ENCODE data around the gene G6PD. TPM values are rescaled to one million over a fixed set of nuclear protein-coding genes. Genes with fewer than 3 reads are reported as not detected.
"Not testable (repeated sequence)": the region's sequence is repeated elsewhere in the genome, so short reads cannot be mapped to it uniquely, and the experiment has no call there.

Gene G6PD
- total RNA-seq, 1 experiment from 2014 or later: 52.7 TPM

- not testable (repeated sequence) for H3K9me3 ChIP-seq (replicated peaks); H3K4me1 ChIP-seq (replicated peaks); H3K27me3 ChIP-seq (replicated peaks); DNase-seq (ENCODE audit: low read depth in 1 of 2, low spot score in 2 of 2); H3K27ac ChIP-seq; H3K4me3 ChIP-seq
- peaks cover 15% of the 10 kb centered on the region for H3K36me3 ChIP-seq
These were observed 11.5 kb upstream of the G6PD start for GRCh38 chrX:154558060-154558690.

GRCh38 chrX:154552112-154552806, 5.6 kb upstream of the G6PD start:
- not testable (repeated sequence) for H3K27me3 ChIP-seq (replicated peaks); H3K4me3 ChIP-seq; H3K9me3 ChIP-seq (replicated peaks); H3K27ac ChIP-seq; DNase-seq (ENCODE audit: low read depth in 1 of 2, low spot score in 2 of 2)
- peaks cover 19% of the 10 kb centered on the region for H3K4me1 ChIP-seq (replicated peaks)
- H3K36me3 ChIP-seq: peaks cover 22% of the 10 kb centered on the region

DNA sequence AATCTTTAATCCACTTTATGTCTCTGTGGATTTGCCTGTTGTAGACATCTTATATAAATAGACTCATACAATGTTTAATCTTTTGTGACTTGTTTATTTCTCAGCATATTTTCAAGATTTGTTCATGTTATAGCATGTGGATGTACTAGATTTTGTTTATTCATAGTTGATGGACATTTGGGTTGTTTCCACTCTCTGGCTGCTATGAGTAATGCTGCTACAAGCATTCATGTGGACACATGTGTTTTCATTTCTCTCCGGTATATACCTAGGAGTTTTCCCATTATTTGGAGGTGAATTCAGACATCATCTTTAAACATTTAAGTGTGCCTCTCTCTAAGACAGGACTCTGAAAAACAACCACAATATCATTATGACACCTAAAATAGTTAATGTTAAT, 3.1 kb upstream of the G6PD start:
- Histone ChIP-seq H3K27ac (no peak overlapping the region), H3K27me3 (replicated peaks) (no peaks in the 10 kb centered on the region), H3K4me3 (no peak overlapping the region), H3K9me3 (replicated peaks) (no peaks in the 10 kb centered on the region), H3K36me3 (peaks cover 29% of the 10 kb centered on the region), H3K4me1 (replicated peaks) (peaks cover 24% of the 10 kb centered on the region)
- peak in 1 of 2 experiments; percentile 32 for DNase-seq (ENCODE audit: low read depth in 1 of 2, low spot score in 2 of 2)

DNA sequence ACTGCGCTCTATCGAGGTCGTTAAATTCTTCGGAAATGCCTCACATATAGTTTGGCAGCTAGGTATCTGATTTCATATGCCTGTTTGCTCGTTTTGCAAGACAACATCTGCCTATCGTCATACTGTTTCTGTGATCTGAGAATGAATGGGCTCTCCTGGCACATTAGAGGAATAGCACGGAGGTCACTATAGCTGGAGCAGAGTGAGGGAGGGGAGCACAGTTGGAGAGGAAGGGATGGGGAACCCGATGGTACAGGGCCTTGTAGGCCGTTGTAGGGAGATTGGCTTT, 1.3 kb upstream of the G6PD start:
- peak overlapping the region; percentile 83 for H3K4me3 ChIP-seq
- DNase-seq (ENCODE audit: low read depth in 1 of 2, low spot score in 2 of 2): no peak

DNA sequence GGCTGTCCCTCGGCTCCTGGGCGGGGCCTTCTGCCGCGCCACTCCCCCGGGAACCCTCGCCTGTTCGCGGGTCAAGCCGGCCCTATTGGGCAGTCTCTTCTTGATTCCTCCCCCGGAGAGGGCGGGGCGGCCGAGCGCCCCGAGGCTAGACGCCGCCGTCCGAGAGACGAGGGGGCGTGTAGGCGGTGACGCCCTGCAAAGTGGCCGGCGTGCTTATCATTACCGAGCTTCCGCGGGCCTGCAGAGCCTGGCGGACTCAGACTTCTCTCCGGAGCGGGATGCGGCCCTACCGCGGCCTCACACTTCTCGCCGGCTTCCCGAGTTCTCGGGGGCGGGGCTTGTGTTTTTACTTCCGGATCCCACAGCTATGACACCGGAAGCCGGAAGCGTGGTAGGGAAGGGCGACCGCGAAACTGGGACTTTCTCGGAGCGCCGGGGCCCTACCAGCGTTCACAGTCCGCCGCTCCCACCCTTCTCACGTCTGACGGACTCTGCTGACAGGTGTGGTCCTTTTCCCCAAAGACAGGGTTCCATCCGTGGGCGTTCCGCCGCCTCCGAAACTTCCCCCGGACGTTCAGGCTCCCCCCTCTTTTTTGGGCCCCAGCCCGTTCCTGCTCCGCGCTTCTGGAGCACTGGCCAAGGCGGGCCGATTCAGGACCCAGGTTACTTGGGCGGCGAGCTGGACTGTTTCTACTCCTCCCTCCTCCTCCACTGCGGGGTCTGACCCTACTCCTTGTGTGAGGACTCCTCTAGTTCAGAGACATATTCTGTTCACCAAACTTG, 790 bp upstream of the G6PD start, which contains the start of gene IKBKG:
Gene IKBKG (plus strand): TSS at position 376 of the 783 bp plus-strand sequence. CDS start 4,383 bp downstream, outside the sequence.
- Histone ChIP-seq H3K4me1 (replicated peaks) (peaks cover 34% of the 10 kb centered on the region), H3K36me3 (peaks cover 28% of the 10 kb centered on the region), H3K27me3 (replicated peaks) (no peaks in the 10 kb centered on the region), H3K27ac (peak within 1 kb of the TSS; percentile 79), H3K4me3 (peak within 1 kb of the TSS; percentile 83), H3K9me3 (replicated peaks) (no peaks in the 10 kb centered on the region)
- DNase-seq (ENCODE audit: low read depth in 1 of 2, low spot score in 2 of 2): peak; percentile 91 to 96

More for the DNA sequence above, 1.3 kb upstream of the G6PD start:
- H3K27me3 ChIP-seq (replicated peaks): no peaks in the 10 kb centered on the region
- peak overlapping the region; percentile 79 for H3K27ac ChIP-seq
- H3K4me1 ChIP-seq (replicated peaks): peaks cover 29% of the 10 kb centered on the region
- peaks cover 24% of the 10 kb centered on the region for H3K36me3 ChIP-seq
- no peaks in the 10 kb centered on the region for H3K9me3 ChIP-seq (replicated peaks)

DNA sequence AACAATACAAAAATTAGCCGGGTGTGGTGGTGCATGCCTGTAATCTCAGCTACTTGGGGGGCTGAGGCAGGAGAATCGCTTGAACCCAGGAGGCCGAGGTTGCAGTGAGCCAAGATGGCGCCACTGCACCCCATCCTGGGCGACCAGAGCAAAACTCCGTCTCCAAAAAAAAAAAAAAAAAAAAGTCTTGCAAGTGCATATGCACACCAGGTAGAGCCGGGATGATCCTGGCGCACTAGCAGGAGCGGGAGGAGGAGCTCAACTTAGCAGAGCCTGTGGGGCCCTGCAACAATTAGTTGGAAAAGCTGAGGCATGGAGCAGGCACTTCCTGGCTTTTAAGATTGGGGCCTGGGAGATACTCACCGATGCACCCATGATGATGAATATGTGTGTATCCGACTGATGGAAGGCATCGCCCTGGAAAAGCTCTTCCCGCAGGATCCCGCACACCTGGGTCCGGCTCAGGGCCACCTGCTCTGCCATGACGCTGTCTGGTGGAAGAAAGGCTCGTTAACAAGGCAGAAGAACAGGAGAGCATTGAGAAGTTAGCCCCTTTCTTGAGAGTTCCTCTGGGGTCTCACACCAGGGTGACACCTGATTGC, 872 bp downstream of the G6PD start:
- peak overlapping the region; percentile 83; the same call in 1 of the 2 replicates for H3K4me3 ChIP-seq
- peaks cover 48% of the 10 kb centered on the region for H3K4me1 ChIP-seq (replicated peaks)
- no peak for DNase-seq (ENCODE audit: low read depth in 1 of 2, low spot score in 2 of 2)
- no peak overlapping the region for H3K27ac ChIP-seq
- H3K36me3 ChIP-seq: peaks cover 34% of the 10 kb centered on the region
- no peaks in the 10 kb centered on the region for H3K9me3 ChIP-seq (replicated peaks)
- no peaks in the 10 kb centered on the region for H3K27me3 ChIP-seq (replicated peaks)

DNA sequence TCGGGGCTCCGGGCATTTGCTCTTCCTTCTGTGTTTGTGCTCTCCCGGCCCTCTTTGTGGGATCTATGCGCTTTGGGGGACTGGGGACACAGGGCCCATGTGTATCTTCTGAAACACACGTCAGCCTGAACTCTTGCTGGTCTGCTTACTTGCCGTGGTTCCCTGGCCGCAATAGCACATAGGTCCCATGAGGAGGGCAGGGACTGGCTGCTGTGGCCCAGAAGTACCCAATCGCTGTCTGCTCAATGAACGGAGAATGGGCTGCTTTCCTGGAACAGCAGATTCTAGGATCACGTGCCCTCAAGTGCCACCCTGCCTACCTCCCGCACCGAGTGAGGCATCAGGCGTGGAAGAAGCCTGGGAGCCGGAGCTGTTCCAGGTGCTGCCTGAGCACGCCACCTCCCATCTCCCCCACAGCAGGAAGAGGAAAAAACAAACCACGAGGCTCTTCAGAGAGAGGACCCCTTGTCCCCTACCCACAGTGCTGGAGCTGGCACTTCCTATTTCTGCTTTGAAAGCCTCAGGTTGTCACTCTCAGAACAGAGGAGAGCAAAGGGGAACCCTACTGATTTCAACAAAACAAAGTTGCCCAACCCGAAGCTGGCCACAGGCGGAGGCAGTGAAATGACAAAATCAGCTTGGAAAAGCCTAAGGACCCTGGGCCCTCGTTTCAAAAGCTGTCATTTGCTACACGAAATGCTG, 3.8 kb downstream of the G6PD start:
- Histone ChIP-seq H3K9me3 (replicated peaks) (no peaks in the 10 kb centered on the region), H3K4me3 (no peak overlapping the region), H3K36me3 (peaks cover 36% of the 10 kb centered on the region), H3K4me1 (replicated peaks) (peaks cover 34% of the 10 kb centered on the region), H3K27me3 (replicated peaks) (no peaks in the 10 kb centered on the region), H3K27ac (peak overlapping the region; percentile 98)
- no peak for DNase-seq (ENCODE audit: low read depth in 1 of 2, low spot score in 2 of 2)

DNA sequence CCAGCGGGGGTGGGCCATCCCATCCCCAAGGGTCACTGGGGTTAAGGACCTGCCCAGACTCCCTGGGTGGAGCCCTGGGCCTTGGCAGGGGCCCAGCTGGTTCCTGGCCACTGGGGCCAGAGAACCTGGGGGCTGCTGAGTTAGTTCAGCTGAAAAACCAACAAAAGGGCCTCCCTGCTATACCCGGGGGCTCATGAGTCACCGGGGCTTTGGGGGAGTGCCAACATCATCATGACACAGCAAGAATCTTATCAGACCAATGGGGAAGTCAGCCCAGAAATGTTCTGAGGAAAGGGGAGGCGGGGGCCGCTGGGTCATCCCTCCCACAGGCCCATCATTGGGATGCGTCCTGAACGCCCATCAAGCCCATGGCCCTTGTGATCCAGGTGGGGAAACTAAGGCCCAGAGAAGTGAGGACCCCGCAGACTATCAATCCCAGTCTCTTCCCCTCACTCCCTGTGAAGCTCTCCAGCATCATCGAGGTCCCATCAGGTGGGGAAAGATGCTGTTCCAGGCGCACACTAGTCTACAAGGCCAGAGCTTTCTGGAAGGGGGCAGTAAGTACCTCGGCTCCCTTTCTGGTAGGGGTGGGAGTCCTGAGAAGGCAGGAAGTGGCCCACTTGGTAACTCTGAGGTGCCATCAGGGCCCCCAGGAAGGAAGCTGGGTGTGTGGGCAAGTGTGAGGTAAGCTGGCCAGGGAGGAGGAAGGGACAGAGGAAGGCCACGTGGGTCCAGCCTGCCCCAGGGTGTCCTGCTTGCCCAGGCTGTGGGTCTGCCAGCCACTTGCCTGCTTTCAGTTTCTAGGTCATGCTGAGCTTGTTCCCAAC, 4.5 kb downstream of the G6PD start:
- Histone ChIP-seq H3K9me3 (replicated peaks) (no peaks in the 10 kb centered on the region), H3K36me3 (peaks cover 32% of the 10 kb centered on the region), H3K4me3 (0 out of 2 replicates have a peak overlapping the region, but pooled peaks have one; percentile 8), H3K27ac (peak overlapping the region; percentile 98), H3K4me1 (replicated peaks) (peaks cover 34% of the 10 kb centered on the region), H3K27me3 (replicated peaks) (no peaks in the 10 kb centered on the region)
- DNase-seq (ENCODE audit: low read depth in 1 of 2, low spot score in 2 of 2): peak; percentile 91 to 94

GRCh38 chrX:154541589-154541895, 5.1 kb downstream of the G6PD start:
- Histone ChIP-seq H3K4me1 (replicated peaks) (peaks cover 34% of the 10 kb centered on the region), H3K27ac (peak overlapping the region; percentile 98), H3K4me3 (no peak overlapping the region), H3K9me3 (replicated peaks) (no peaks in the 10 kb centered on the region), H3K36me3 (peaks cover 32% of the 10 kb centered on the region), H3K27me3 (replicated peaks) (no peaks in the 10 kb centered on the region)
- DNase-seq (ENCODE audit: low read depth in 1 of 2, low spot score in 2 of 2): no peak

DNA sequence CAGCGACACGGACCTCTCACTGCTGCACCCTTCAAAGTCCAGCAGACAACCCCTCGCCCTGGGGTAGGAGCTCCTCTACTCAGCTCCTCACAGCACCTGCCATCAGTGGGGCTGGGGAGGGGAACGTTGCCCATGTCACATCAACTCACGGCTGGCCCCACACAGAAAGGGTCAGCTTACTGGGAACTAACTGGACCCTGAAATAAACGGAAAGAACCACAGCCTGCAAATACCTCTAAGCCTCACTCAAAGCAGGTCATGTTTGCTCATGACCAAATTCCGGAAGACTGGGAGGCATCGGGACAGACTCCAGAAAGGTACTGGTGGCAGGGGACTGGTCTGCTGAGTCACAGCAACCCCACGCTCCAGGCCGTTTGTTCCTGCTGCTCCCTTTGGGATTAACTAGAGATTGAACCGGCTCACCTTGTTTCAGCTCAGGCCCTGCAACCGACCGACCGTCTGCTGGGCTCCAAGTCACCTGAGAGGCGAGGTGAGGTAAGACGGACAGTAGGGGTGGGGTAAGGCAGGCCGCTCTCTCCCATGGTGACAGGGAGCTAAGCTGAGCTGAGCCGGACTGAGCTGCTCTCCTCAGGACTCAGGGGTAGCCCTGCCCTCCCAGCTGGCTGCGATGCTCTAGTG, 5.6 kb downstream of the G6PD start:
- DNase-seq (ENCODE audit: low read depth in 1 of 2, low spot score in 2 of 2): peak; percentile 40 to 59
- H3K27me3 ChIP-seq (replicated peaks): no peaks in the 10 kb centered on the region

GRCh38 chrX:154540365-154540764, 6.3 kb downstream of the G6PD start:
- not testable (repeated sequence) for H3K9me3 ChIP-seq (replicated peaks); H3K27me3 ChIP-seq (replicated peaks); H3K27ac ChIP-seq; DNase-seq (ENCODE audit: low read depth in 1 of 2, low spot score in 2 of 2); H3K4me3 ChIP-seq
- H3K36me3 ChIP-seq: peaks cover 28% of the 10 kb centered on the region
- H3K4me1 ChIP-seq (replicated peaks): peaks cover 29% of the 10 kb centered on the region

More for the DNA sequence above, 5.6 kb downstream of the G6PD start:
- H3K36me3 ChIP-seq: peaks cover 29% of the 10 kb centered on the region
- H3K4me1 ChIP-seq (replicated peaks): peaks cover 31% of the 10 kb centered on the region
- H3K9me3 ChIP-seq (replicated peaks): no peaks in the 10 kb centered on the region
- peak overlapping the region; percentile 98 for H3K27ac ChIP-seq
- H3K4me3 ChIP-seq: no peak overlapping the region

GRCh38 chrX:154539077-154539476, 7.6 kb downstream of the G6PD start:
- Histone ChIP-seq H3K27ac (no peak overlapping the region), H3K27me3 (replicated peaks) (no peaks in the 10 kb centered on the region), H3K9me3 (replicated peaks) (no peaks in the 10 kb centered on the region), H3K36me3 (peaks cover 32% of the 10 kb centered on the region), H3K4me1 (replicated peaks) (peaks cover 34% of the 10 kb centered on the region), H3K4me3 (no peak overlapping the region)
- no peak for DNase-seq (ENCODE audit: low read depth in 1 of 2, low spot score in 2 of 2)

Data from SJSA1 (cell line).